Keratinocyte (primary cell): ENCODE data around the gene KLHL15. TPM values are rescaled to one million over a fixed set of nuclear protein-coding genes. Genes with fewer than 3 reads are reported as not detected.

Experiments used
- DNase-seq: peaks from one replicate; pipeline ENCODE4 v3.0.0-alpha.2; 2011; ENCODE audit warnings: low read depth, missing footprints, low spot score
- FAIRE-seq: peaks from 2 replicates; lab custom pipeline; 2011; peaks lifted over from hg19 to GRCh38; lab: Jason Lieb, UNC
- H2AFZ ChIP-seq: 2 replicates; pipeline ENCODE4 v1.6.0; 2012; ENCODE audit warnings: low read length, control low read depth, inconsistent platforms; ENCODE audit not compliant: control insufficient read depth
- H3K27ac ChIP-seq: 2 replicates; pipeline ENCODE4 v1.5.1; 2011; ENCODE audit warnings: low read length; ENCODE audit not compliant: control insufficient read depth, insufficient read depth
- H3K27me3 ChIP-seq: 3 replicates; pipeline ENCODE4 v1.6.0; 2011; ENCODE audit warnings: low read length; ENCODE audit not compliant: control insufficient read depth, insufficient read depth; ENCODE audit errors: extremely low read depth
- H3K36me3 ChIP-seq, 2 experiments: 2 replicates in 1 of 2; 3 replicates in 1 of 2; pipeline ENCODE4 v1.5.1; 2011; ENCODE audit warnings: low read length in 2 of 2, mild to moderate bottlenecking in 1 of 2; ENCODE audit not compliant: control insufficient read depth in 2 of 2, insufficient read depth in 2 of 2; ENCODE audit errors: extremely low read depth in 1 of 2
- H3K4me1 ChIP-seq: 3 replicates; pipeline ENCODE4 v1.5.1; 2011; ENCODE audit warnings: low read length; ENCODE audit not compliant: control insufficient read depth, insufficient read depth; ENCODE audit errors: extremely low read depth
- H3K4me2 ChIP-seq: 3 replicates; pipeline ENCODE4 v1.6.0; 2011; ENCODE audit warnings: low read depth, low read length; ENCODE audit not compliant: control insufficient read depth, insufficient read depth; ENCODE audit errors: extremely low read depth
- H3K4me3 ChIP-seq, 3 experiments: fragments of 200-600 bp in 1 of 3; sonication (generic) in 1 of 3; 2 replicates in 2 of 3; 3 replicates in 1 of 3; pipeline ENCODE4 v1.5.1; 2011 to 2016; ENCODE audit warnings: low read length in 3 of 3, mild to moderate bottlenecking in 3 of 3, control low read depth in 2 of 3, inconsistent platforms in 1 of 3, low read depth in 1 of 3, mixed read lengths in 1 of 3, mixed run types in 1 of 3, moderate library complexity in 1 of 3; ENCODE audit not compliant: control insufficient read depth in 2 of 3, insufficient read depth in 2 of 3; ENCODE audit errors: extremely low read depth in 1 of 3
- H3K79me2 ChIP-seq: 2 replicates; pipeline ENCODE4 v1.6.0; 2012; ENCODE audit warnings: low read length; ENCODE audit not compliant: control insufficient read depth, insufficient read depth
- H3K9ac ChIP-seq: 3 replicates; pipeline ENCODE4 v1.6.0; 2011; ENCODE audit warnings: low read length; ENCODE audit not compliant: control insufficient read depth, insufficient read depth; ENCODE audit errors: extremely low read depth
- H3K9me1 ChIP-seq: 3 replicates; pipeline ENCODE4 v1.6.0; 2011; ENCODE audit warnings: low read length; ENCODE audit not compliant: control insufficient read depth, insufficient read depth; ENCODE audit errors: extremely low read depth
- H3K9me3 ChIP-seq: 2 replicates; pipeline ENCODE4 v1.5.1; 2012; ENCODE audit warnings: low read depth, low read length; ENCODE audit not compliant: control insufficient read depth
- H4K20me1 ChIP-seq: 3 replicates; pipeline ENCODE4 v1.6.0; 2011; ENCODE audit warnings: low read length; ENCODE audit not compliant: control insufficient read depth, insufficient read depth; ENCODE audit errors: extremely low read depth
- EZH2 ChIP-seq: IDR thresholded peaks from one replicate; pipeline ENCODE4 v1.6.1; 2012; ENCODE audit warnings: inconsistent platforms, mild to moderate bottlenecking, low read length, moderate library complexity
- dilution Hi-C: fragments of 300-500 bp; cut with MboI; formaldehyde crosslinking; loops from one replicate; pipeline ENCODE4 v1.7.0; 2020; ENCODE audit warnings: low sequenced_read_pairs; ENCODE audit not compliant: extremely low pct_ligation_motif_present
- polyA plus RNA-seq, 5 experiments: library from polyadenylated mRNA; depleted of rRNA in 3 of 5; stranded (reverse) in 3 of 5; stranded (forward) in 1 of 5; unstranded in 1 of 5; fragments of >200 nt; gene quantifications; 1 replicate in 1 of 5; 2 replicates in 3 of 5; 3 replicates in 1 of 5; pipeline versions ENCODE4 v1.2.1 to v1.2.3, GENCODE V29; 2011 to 2012; ENCODE audit warnings: missing spikeins in 2 of 5, low read depth in 1 of 5, low replicate concordance in 1 of 5
- TF ChIP-seq, protein P1 (sequence below), 3 experiments: IDR thresholded peaks in 1 of 3; conservative IDR thresholded peaks in 1 of 3; optimal IDR thresholded peaks in 1 of 3; 2 replicates in 2 of 3; 3 replicates in 1 of 3; pipeline versions ENCODE3 to v1.5.1; 2011; ENCODE audit warnings: low read length in 3 of 3, mild to moderate bottlenecking in 3 of 3, moderate library complexity in 2 of 3, control low read depth in 1 of 3, inconsistent platforms in 1 of 3; ENCODE audit not compliant: insufficient read depth in 2 of 3; ENCODE audit errors: extremely low read depth in 1 of 3

The KLHL15 gene
- polyA plus RNA-seq, 1 donor (not counting 4 experiments of a cell fraction or from before 2014, with no cell fraction given), result 3.4 TPM

DNA sequence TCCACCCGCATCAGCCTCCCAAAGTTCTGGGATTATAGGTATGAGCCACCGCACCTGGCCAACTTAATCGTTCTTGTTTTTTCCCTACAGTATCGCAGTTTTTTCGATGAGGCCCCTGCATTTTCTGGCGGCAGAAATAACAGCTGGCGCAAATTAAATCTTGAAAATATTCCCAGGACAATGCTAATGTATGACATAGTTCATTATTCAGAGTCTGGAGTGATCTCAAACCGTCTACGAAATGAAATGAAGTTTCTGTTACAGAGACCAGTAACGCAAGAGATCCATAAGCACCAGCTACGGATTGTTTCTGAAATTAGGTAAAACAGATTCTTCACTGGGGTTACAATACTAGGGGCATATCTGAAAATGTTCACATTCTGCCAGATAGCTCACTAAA, 91.9 kb downstream of the KLHL15 start:
- Histone ChIP-seq H3K27me3 (no peaks in the 10 kb centered on the region), H3K36me3 (no peaks in the 10 kb centered on the region), H3K4me3 (no peak overlapping the region), H3K79me2 (no peaks in the 10 kb centered on the region), H3K4me2 (no peak overlapping the region), H3K9me3 (no peaks in the 10 kb centered on the region), H3K27ac (no peak overlapping the region), H3K9me1 (no peaks in the 10 kb centered on the region), H3K4me1 (no peaks in the 10 kb centered on the region), H4K20me1 (no peaks in the 10 kb centered on the region), H2AFZ (no peak overlapping the region), H3K9ac (no peak overlapping the region)
- no peak for TF ChIP-seq EZH2
- TF ChIP-seq, protein P1, sequence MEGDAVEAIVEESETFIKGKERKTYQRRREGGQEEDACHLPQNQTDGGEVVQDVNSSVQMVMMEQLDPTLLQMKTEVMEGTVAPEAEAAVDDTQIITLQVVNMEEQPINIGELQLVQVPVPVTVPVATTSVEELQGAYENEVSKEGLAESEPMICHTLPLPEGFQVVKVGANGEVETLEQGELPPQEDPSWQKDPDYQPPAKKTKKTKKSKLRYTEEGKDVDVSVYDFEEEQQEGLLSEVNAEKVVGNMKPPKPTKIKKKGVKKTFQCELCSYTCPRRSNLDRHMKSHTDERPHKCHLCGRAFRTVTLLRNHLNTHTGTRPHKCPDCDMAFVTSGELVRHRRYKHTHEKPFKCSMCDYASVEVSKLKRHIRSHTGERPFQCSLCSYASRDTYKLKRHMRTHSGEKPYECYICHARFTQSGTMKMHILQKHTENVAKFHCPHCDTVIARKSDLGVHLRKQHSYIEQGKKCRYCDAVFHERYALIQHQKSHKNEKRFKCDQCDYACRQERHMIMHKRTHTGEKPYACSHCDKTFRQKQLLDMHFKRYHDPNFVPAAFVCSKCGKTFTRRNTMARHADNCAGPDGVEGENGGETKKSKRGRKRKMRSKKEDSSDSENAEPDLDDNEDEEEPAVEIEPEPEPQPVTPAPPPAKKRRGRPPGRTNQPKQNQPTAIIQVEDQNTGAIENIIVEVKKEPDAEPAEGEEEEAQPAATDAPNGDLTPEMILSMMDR (optimal IDR thresholded peaks at IDR 0.05 in 1 of 3, IDR thresholded peaks at IDR 0.05 in 1 of 3, conservative IDR thresholded peaks at IDR 0.05 in 1 of 3; ENCODE audit: extremely low read depth in 1 of 3, insufficient read depth in 2 of 3, low read length in 3 of 3), result no peak
- DNase-seq (no peak), FAIRE-seq (no peak)
- dilution Hi-C loops, result no loop called here

Other genes with a start within 250 kb of the KLHL15 start
- gene SAT1, start 244.0 kb downstream of the KLHL15 start, polyA plus RNA-seq, result 904 to 1,607 TPM (median 1,595 TPM) in 3 replicates
- 14.5 to 22.7 TPM (median 20.8 TPM) in 3 replicates for gene APOO, start 119.2 kb downstream of the KLHL15 start, polyA plus RNA-seq
- 0.08 to 0.14 TPM (median 0.12 TPM) in 3 replicates for gene CXorf58, start 119.2 kb downstream of the KLHL15 start, polyA plus RNA-seq
- 96.7 to 127 TPM (median 112 TPM) in 3 replicates for gene EIF2S3, start 27.8 kb upstream of the KLHL15 start, polyA plus RNA-seq
- 18.0 to 31.8 TPM (median 24.3 TPM) in 3 replicates for gene ZFX, start 122.5 kb upstream of the KLHL15 start, polyA plus RNA-seq